ENCODE measurements around the gene TLK1. TPM values are rescaled to one million over a fixed set of nuclear protein-coding genes. Genes with fewer than 3 reads are reported as not detected.
"Not testable (repeated sequence)": the region's sequence is repeated elsewhere in the genome, so short reads cannot be mapped to it uniquely, and the experiment has no call there.

The TLK1 gene
- total RNA-seq, 2 donors from 2014 or later: 27.8 to 62.4 TPM

- Histone ChIP-seq H3K4me3 (no peak overlapping the region), H3K9me3 (no peaks in the 10 kb centered on the region), H3K27me3 (replicated peaks; ENCODE audit: insufficient read depth) (no peaks in the 10 kb centered on the region), H3K27ac (no peak overlapping the region), H3K4me1 (ENCODE audit: control insufficient read depth in 1 of 2, low read depth in 2 of 2) (peaks cover 0 to 4% of the 10 kb centered on the region in 2 donors), H3K36me3 (no peaks in the 10 kb centered on the region)
- no peak for DNase-seq (ENCODE audit: low spot score)
- ATAC-seq (ENCODE audit: insufficient number of reproducible peaks, low FRiP score, low read depth): no peak
- TF ChIP-seq CTCF (IDR thresholded peaks at IDR 0.05): no peak
Measured at GRCh38 chr2:171165967-171166327, 5.3 kb upstream of the TLK1 start.

DNA sequence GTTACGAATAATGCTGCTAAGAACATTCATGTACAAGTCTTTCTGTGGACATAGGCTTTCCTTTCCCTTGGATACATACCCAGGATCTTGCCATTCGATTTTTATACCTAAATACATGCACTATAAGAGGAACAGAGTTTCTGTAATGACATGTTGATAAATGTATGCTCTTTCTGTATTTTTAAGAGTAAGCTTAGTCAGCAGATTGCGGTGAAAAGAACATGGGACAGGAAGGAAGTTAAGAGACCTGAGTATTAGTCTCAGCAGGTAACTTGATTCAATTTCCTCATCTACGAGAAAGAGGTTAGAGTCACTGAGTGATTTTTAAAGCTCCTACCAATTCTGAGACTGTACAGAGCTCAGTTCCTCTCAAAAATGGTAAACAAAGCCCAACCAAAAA, 2.6 kb upstream of the TLK1 start:
- no peak overlapping the region for H3K4me3 ChIP-seq
- peaks cover 8 to 12% of the 10 kb centered on the region in 2 donors for H3K4me1 ChIP-seq (ENCODE audit: control insufficient read depth in 1 of 2, low read depth in 2 of 2)
- no peak for DNase-seq (ENCODE audit: low spot score)
- no peak for ATAC-seq (ENCODE audit: insufficient number of reproducible peaks, low FRiP score, low read depth)
- TF ChIP-seq CTCF (IDR thresholded peaks at IDR 0.05): no peak
- no peaks in the 10 kb centered on the region for H3K27me3 ChIP-seq (replicated peaks; ENCODE audit: insufficient read depth)
- no peak overlapping the region for H3K27ac ChIP-seq
- H3K9me3 ChIP-seq: no peaks in the 10 kb centered on the region
- no peaks in the 10 kb centered on the region for H3K36me3 ChIP-seq

DNA sequence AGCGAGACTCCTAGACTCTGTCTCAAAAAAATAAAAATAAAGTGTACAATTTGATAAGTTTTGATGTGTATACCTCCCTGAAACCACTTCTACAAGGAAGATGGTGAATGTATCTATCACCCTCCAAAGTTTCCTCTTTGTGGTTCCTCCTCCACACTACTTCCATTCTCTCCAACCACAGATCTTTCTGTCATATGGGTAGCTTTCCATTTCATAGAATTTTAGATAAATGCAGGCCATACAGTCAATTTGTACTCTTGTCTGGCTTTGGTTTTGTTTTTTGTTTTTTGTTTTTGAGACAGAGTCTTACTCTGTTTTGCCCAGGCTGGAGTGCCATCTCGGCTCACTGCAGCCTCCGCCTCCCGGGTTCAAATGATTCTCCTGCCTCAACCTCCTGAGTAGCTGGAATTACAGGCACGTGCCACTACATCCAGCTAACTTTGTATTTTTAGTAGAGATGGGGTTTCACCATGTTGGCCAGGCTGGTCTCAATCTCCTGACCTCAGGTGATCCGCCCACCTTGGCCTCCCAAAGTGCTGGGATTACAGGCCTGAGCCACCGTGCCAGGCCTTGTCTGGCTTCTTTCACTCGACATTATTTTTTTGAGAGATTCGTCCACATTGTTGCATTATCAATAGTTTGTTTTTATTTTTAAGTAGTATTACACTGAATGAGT, 2.0 kb upstream of the TLK1 start:
- not testable (repeated sequence) for DNase-seq (ENCODE audit: low spot score); H3K27ac ChIP-seq; ATAC-seq (ENCODE audit: insufficient number of reproducible peaks, low FRiP score, low read depth)

DNA sequence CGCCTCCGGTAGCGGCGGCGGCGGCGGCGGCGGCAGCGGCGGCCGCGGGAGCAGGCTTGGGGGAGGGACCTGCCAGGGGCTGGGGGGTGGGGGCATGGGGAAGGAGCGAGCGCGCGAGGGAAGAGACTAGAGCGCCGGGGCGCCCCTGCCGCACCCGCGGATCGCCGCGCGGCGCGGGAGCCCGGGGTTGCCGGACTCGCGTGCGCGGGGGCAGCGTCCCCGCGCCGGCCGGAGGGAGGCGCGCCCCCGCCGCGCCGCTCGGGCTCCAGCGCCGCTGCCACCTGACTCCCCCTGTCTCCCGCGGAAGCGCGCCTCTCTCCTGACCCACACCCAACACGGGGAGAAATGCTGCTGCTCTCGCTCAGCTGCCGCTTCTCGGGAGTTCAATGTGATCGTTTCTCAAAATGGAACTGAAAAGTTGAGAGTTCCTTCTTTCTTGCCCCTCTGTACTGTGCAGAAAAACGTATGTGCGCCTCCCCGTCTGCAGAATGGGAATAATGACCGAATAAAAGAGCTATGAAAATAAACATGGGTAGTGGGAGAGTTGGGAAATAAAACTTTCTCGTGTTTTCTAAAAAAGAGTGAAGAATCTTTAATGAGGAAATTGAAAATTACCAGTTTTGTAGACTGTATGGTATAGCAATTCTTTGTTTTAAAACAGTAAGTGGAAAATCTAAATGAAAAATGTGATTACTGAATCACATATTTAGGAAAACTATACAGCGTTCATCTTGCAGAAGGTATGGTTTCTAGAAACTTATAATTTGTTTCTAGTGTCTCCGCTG, 455 bp upstream of the TLK1 start:
- Histone ChIP-seq H3K9me3 (no peaks in the 10 kb centered on the region), H3K4me1 (ENCODE audit: control insufficient read depth in 1 of 2, low read depth in 2 of 2) (peaks cover 16 to 19% of the 10 kb centered on the region in 2 donors), H3K36me3 (no peaks in the 10 kb centered on the region), H3K4me3 (peak overlapping the region; percentile 91), H3K27me3 (replicated peaks; ENCODE audit: insufficient read depth) (no peaks in the 10 kb centered on the region), H3K27ac (peak overlapping the region; percentile 98)
- ATAC-seq (ENCODE audit: insufficient number of reproducible peaks, low FRiP score, low read depth) (peak; percentile 40), DNase-seq (ENCODE audit: low spot score) (no peak)
- no peak for TF ChIP-seq CTCF (IDR thresholded peaks at IDR 0.05)

More for the DNA sequence above, 2.0 kb upstream of the TLK1 start:
- not testable (repeated sequence) for H3K4me3 ChIP-seq; H3K27me3 ChIP-seq (replicated peaks; ENCODE audit: insufficient read depth); H3K9me3 ChIP-seq; H3K36me3 ChIP-seq
- peaks cover 14 to 15% of the 10 kb centered on the region in 2 donors for H3K4me1 ChIP-seq (ENCODE audit: control insufficient read depth in 1 of 2, low read depth in 2 of 2)

DNA sequence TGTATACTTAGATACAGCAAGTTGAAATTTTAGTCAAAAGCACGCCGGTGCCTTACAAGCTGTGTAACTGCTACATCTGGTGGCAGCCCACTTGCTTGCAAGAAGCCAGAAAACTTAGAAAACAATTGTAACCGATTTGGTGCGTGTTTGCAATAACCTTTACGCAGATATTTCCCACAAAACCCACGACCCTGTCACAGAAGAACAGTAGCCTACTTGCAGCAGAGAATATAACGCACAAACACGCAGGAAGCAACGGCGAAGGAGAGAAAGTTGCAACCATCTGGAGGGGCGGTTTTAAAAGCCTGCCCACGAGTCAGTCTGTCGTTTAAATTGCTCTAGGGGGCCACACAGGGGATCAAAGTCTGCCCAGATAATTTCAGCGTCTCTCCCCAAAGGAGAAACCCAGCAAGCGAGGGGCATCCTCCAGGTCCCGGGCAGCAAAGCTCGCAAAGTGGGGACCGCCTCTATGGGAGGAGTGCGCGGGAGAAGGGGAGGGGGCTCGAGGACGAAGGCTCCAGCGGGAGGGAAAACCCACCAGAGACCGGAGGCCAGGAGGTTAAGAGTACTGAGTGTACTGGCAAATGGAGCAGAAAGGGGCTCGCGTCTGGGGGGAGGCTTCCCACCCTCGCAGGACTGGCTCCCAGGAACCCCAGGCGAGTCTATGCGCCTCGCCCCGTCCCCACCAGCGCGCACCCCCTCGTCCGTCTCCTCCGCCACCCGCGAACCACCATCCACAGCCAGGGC, 1.1 kb downstream of the TLK1 start:
- no peaks in the 10 kb centered on the region for H3K36me3 ChIP-seq
- TF ChIP-seq CTCF (IDR thresholded peaks at IDR 0.05): no peak
- no peaks in the 10 kb centered on the region for H3K27me3 ChIP-seq (replicated peaks; ENCODE audit: insufficient read depth)
- ATAC-seq (ENCODE audit: insufficient number of reproducible peaks, low FRiP score, low read depth) (no peak), DNase-seq (ENCODE audit: low spot score) (no peak)
- no peaks in the 10 kb centered on the region for H3K9me3 ChIP-seq
- H3K27ac ChIP-seq: peak overlapping the region; percentile 98
- peak overlapping the region; percentile 91 for H3K4me3 ChIP-seq
- peaks cover 17 to 25% of the 10 kb centered on the region in 2 donors for H3K4me1 ChIP-seq (ENCODE audit: control insufficient read depth in 1 of 2, low read depth in 2 of 2)
